ENCODE measurements around the gene SCMH1.

GRCh38 chr1:40989066-40989465 lies 253.0 kb downstream of the SCMH1 start:
- no peak for TF ChIP-seq CTCF (IDR thresholded peaks at IDR 0.05)
- no peak for TF ChIP-seq EZH2phosphoT487 (IDR thresholded peaks at IDR 0.05; ENCODE audit: borderline replicate concordance, low read depth)
- TF ChIP-seq TAF1 (IDR thresholded peaks at IDR 0.05; ENCODE audit: borderline replicate concordance, low read depth, low read length): no peak
- TF ChIP-seq SIN3A (IDR thresholded peaks at IDR 0.05; ENCODE audit: borderline replicate concordance, low read depth, low read length): no peak

Data from SK-N-SH (cell line).